ENCODE measurements around the gene POU2AF1.

The POU2AF1 gene

GRCh38 chr11:111359223-111360149, 19.6 kb downstream of the POU2AF1 start:
- FAIRE-seq: no peak

DNA sequence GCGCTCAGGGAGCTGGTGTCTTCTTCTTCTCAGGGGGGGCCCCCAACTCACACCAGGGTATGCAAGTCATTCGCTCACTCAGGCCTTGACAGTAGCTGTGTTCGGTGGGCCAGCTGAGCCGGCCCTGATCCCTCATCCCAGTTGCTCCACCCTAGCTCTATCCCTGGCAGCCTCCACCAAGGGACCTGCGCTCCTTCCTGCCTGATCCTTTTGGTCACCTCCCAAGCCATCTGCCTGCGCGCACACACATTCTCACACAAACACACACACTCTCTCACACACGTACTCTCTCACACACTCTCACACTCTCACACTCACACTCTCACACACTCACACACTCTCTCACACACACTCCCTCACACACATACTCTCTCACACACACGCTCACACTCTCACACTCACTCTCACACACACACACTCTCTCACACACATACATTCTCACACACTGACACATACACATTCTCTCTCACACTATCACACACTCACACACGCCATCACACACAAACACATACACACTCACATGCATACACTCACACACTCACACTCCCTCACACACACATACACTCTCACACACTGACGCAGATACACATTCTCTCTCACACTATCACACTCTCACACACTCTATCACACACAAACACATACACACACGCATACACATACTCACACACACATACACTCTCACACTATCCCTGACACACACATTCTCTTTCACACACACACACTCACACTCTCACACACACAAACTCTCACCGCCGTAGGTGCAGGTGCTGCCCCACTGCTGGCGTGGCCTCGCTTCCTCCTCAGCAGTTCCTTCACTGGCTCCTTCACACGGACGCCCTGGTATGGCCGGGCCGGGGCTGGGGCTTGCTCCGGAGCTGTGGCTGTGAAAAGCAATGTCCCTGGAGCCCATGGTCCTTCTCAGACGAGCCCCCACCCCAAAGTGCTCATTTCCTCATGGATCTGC, 20.8 kb downstream of the POU2AF1 start:
- no peak for FAIRE-seq

DNA sequence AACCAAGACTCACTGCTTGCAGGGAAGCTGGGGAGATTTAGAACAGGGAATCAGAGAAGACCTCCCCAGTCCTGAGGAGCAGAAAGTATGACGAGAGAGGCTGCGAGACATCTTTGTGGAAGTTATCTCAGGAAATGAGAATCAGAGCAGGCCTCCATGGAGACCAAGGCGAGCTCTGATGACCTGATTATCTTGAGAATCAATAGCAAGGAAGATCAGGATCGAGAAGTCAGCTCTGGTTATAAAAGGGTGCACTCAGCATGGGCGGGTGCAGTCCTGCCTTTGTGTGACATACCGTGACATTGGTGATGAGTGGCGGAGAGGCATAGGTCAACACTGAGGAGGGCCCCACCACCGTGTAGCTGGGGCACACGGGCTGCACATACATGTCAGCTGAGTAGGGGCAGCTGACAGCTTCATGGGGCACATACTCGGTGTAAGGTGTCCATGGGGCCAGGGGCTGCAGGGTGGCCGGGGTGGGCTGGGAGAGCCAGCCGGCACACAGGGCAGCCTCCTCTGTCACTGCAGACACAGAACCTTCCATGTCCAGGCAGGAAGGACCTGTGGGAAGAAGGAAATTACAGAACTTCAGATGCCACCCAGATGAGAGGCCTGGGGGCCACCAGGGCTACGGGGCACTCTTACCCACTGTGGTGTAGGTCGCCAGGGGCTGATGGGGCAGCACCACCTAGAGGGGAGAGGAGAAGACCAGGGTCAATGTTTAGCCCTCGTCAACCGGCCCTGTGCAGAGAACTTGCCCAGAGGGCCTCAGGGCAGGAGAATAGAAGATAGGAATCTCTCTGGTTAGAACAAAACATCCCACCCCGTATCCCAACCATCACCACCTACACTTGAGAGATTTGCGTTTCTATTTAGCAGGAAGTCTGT, 21.7 kb downstream of the POU2AF1 start:
- FAIRE-seq: no peak

- FAIRE-seq: no peak
These were observed 22.4 kb downstream of the POU2AF1 start for GRCh38 chr11:111356660-111357048.

- no peak for FAIRE-seq
These were observed 23.0 kb downstream of the POU2AF1 start for GRCh38 chr11:111355956-111356659.

DNA sequence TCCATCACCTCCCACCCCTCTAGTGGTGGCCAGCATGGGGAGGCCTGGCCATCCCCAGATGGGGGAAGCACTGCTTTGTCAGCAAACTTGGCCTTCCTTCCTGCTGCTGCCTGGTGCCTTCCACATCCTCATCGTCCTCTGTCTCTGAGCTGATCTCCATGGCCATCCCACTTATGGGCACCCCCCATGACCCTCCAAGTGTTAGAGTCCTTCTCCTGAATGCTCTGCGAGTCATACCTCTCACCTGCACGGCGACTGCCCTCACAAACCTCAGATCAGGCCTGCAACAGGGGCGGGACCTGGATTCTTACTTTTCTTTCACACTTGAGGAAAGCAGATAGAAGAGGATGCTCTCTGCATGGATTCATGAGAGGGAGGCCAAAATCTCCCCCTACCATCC, 24.0 kb downstream of the POU2AF1 start:
- FAIRE-seq: no peak

GRCh38 chr11:111354601-111354891, 24.5 kb downstream of the POU2AF1 start:
- FAIRE-seq: no peak

GRCh38 chr11:111353776-111354600, 25.1 kb downstream of the POU2AF1 start:
- FAIRE-seq: no peak

- FAIRE-seq: no peak
These were observed 26.0 kb downstream of the POU2AF1 start for GRCh38 chr11:111352935-111353710.

DNA sequence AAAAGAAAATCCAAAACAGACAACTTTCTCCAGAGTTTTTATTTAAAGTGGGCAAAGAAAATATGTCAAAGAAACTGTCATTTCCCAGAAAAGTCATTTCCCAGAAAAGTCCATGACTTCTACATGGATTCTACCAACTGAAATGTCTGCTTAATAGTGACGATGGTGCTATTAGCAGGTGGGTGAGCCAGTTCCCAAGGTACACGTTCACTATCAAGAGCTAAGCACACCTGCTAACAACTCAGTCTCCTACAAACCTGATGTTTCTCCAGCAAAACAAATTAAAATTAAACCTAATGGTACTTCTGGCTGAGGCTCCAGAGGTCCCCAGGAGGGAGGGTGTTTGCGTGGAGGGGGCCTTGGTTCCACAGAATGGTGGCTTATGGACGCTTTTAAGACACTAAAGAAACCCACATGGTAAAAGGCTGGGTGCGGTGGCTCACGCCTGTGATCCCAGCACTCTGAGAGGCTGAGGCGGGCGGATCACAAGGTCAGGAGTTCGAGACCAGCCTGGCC, 26.8 kb downstream of the POU2AF1 start:
- no peak for FAIRE-seq

DNA sequence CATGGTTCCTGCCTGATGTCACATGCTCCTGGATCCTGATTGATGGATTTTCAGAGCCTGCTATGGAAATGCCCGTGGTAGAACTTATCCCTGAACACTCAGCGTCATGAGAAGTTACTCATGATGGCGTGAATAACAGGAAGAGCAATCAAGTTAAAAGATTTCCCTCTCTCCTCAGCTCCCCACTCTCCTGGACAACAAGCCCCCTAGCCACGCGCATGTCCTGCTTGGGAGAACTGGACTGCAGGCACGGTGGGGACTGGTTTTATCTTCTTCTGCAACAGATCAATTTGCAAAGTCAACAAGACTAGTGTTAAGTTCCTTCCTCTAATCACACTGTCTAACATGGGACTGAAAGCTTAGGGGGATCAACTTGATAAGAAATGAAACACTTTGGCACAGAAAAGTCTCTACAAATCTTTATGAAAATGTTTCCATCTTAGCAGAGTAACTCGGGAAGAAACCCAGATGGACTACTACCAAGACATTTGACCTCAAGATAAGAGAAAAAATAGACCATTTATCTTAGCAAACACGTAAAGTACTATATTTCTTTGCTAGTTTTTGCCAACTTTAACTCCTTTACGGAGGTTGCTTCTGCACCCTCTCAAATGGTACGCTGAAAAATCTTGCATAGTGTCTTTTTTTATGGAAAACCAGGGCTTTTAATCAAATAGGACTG, 27.6 kb downstream of the POU2AF1 start:
- no peak for FAIRE-seq

GRCh38 chr11:111350811-111351210, 28.3 kb downstream of the POU2AF1 start:
- FAIRE-seq: no peak

DNA sequence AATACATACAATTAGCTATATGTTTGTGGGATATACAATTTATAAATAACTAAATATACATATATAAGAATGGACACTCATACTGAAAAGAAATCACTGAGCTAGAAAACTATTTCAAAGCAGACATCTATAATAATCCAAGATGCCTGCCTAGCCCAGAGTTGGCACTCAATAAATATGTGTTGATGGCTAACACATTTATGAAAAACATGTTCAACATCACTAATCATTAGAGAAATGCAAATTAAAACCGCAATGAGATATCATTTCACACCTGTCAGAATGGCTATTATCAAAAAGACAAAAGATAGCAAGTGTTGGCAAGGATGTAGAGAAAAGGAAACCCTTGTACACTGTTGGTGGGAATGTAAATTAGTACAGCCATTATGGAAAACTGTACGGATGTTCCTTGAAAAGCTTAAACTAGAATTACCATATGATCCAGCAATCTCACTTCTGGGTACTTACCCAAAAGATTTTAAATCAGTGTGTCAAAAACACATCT, 29.8 kb downstream of the POU2AF1 start:
- no peak for FAIRE-seq

- FAIRE-seq: peak; percentile 65
These were observed 30.9 kb downstream of the POU2AF1 start for GRCh38 chr11:111348147-111348546.

GRCh38 chr11:111347723-111348115, 31.4 kb downstream of the POU2AF1 start:
- FAIRE-seq: no peak

DNA sequence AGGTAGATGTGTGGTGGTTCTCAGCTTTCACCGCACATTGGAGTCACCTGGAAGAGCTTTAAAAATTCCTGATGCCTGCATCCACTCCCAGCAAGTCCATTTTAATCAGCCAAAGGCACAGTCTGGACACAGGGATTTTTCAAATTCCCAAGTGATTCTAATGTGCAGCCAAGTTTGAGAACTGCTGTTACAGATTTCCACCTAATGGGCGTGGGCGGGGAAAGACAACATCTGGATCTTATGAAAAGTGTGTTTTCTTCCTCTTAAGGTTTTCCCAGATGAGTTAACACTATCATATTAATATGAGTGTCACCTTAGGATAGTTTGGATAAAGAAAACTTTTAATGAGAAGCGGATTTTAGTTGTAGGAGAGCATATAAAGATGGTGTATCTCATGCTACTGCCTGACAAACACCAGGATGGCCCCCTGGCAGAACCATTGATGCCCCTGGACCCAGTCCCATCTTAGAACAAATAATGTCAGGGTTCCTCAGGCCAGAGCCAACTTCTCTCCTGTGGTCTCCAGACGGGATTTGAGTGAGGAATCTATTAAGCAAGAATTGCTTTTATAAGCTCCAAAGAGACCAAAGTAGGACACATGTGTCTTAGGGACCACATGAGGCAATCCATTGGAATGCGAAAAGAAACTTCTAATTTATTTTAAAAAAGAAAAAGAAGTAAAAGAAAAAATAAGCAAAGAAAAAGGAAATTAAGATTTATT, 31.9 kb downstream of the POU2AF1 start:
- no peak for FAIRE-seq

DNA sequence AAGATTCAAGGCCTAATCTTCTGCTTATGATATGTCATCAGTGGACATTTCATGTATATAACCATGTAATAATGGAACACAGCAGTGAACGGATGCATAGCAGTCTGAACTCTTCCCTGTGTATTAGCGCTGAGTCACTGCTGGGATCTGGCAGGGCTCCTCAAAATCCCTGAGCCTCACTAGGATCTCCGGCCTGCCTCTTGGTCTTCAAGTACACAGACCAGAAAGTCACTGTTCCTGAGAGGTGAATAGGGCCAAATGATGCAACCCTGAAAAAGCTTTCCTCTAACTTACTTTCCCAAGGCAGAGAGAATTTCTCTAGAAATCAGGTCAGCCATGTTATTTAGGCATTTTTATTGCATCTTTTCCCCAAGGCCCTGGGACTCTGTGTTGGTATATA, 35.0 kb downstream of the POU2AF1 start:
- no peak for FAIRE-seq

DNA sequence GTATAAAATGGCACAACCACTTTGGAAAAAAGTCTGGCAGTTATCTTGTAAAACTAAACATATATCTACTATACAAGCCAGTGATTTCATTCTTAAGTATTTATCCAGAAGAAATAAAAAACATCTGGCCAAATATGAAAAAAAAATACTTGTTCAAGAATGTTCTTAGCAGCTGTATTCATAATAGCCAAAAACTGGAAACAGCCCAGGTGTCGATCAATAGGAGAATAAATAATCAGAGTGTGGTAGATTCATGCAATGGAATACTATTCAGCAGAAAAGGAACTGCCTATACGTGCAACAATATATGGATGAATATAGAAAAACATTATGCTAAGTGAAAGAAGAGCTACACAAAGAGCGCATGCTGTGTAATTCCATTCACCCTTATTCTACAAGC, 36.7 kb downstream of the POU2AF1 start:
- no peak for FAIRE-seq
